ENCODE measurements around the gene SPNS3.

The SPNS3 gene, protein sequence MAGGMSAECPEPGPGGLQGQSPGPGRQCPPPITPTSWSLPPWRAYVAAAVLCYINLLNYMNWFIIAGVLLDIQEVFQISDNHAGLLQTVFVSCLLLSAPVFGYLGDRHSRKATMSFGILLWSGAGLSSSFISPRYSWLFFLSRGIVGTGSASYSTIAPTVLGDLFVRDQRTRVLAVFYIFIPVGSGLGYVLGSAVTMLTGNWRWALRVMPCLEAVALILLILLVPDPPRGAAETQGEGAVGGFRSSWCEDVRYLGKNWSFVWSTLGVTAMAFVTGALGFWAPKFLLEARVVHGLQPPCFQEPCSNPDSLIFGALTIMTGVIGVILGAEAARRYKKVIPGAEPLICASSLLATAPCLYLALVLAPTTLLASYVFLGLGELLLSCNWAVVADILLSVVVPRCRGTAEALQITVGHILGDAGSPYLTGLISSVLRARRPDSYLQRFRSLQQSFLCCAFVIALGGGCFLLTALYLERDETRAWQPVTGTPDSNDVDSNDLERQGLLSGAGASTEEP

GRCh38 chr17:4433515-4434031, at the start of gene SPNS3:
TSS of gene SPNS3 (plus strand) at chr17:4433940. CDS start at chr17:4433968, 28 bp downstream.
- DNase-seq (ENCODE audit: low read depth in 2 of 2) = peak; percentile 6 to 12

DNA sequence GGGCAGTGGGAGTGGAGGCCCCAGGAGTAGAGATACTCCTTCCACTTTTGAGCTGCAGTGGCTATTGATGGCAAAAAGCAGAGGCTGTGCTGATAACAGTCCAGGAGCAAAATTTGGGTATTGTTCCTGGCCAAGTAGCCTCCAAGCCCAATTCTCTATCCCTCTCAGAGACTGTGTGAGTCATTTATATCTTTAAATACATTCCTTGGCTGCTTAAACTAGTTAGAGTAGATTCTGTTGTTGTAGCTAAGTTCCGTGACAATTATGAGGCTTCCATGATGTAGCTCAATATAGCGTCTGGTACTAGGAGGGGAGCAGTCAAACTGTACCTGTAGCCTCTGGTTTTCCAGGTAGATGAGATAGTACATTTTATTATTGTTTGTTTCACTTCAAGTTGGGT, 47.3 kb upstream of the SPNS3 start:
- no peak for DNase-seq (ENCODE audit: low read depth in 2 of 2)

DNA sequence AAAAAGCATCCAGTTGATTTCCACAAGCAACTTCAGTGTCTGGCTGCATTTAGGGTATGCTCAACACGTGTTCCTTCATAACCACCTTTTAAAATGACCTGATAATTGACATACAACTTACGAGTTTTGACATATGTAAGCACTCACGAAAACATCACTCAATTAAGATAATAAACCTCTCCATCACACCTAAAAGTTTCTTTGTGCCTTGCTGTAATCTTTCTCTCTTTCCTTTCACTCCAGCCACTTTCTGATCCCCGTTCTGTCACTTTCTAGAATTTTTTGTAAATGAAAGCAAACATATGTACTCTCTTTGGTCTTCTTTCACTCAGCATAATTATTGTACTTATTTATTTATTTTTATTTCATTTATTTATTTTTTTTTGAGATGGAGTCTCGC, 46.6 kb upstream of the SPNS3 start:
- no peak for DNase-seq (ENCODE audit: low read depth in 2 of 2)

DNA sequence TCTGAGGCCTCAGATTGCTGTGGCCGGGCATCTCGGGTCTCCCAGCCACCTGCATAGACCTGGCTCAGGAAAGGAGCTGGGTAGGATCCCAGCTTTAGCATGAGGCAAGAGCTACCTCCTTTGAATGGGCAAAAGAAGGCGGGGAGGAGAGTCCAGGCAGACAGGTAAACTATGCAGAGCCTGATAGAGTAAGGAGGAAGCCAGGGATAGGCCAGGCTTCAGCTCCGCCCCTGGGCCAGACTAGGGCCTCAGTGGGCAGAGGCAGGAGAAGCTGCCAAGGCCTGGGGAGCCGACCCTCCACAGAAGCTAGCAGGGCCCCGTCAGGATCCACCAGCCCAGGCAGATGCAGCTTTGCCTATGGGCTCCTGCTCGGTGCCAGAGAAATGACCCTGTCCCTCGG, 44.7 kb upstream of the SPNS3 start:
- no peak for DNase-seq (ENCODE audit: low read depth in 2 of 2)

DNA sequence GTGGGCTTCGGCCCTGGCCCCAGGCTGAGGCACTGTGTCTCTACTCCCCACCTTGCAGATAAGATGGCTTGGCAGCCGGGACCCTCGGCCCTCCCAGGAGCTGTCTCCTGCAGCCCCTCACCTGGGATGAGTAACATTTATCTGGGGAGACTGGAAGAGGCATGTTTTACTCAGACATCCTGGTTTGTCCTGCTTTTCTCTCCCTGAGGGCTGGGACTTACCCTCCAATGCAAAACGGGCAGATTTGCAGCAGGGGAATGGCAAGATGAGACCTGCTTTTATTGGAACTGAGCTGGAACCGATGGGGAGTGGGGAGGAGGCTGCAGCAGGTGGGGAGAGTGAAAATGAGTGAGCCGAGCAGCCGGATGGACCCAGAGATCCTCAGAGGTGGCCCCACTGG, 39.9 kb upstream of the SPNS3 start:
- no peak for DNase-seq (ENCODE audit: low read depth in 2 of 2)

GRCh38 chr17:4394208-4395110, 39.3 kb upstream of the SPNS3 start:
- DNase-seq (ENCODE audit: low read depth in 2 of 2) = no peak

- DNase-seq (ENCODE audit: low read depth in 2 of 2) = no peak
Measured at GRCh38 chr17:4395111-4395478, 38.6 kb upstream of the SPNS3 start.

DNA sequence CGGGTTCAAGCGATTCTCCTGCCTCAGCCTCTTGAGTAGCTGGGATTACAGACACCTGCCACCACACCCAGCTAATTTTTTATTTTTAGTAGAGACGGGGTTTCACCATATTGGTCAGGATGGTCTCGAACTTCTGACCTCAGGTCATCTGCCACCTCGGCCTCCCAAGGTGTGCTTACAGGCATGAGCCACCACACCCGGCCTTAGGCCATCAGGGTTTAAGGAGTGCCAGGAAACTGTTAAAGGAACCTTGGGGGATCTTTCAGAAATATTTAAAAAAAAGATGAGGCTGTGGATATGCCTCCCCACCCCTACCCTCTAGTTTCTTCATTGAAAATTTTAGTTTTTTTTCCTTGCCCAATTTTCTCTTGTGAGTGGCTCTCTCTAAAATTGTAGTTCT, 35.9 kb upstream of the SPNS3 start:
- DNase-seq (ENCODE audit: low read depth in 2 of 2) = no peak

DNA sequence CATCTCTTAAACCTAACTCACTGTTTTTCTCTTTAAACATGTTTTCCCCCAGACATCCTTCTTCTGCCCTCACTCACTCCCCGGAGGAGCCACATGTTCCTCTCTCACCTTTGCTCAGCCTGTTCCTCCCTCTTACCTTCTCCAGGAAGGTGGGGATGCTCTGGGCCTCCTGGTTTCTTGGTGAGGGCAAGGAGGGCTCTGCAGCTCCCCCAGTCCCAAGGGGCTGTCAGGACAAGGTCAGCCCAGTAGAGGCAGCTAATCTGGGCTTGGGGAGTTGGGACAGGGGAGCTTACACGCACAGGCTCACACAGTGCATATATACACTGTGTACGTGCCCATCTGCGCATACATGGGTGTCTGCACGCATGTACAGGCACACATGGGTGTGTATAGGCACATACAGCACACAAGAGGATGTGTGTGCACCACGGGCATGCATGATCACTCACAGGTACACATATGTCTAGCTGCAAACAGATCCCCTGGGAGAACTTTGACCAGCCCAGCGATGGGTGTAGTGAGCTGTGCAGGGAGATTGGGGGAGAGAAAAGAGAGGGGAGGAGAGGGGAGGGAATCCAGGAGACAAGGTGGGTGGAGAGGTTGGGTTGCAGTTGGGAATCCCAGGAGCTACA, 28.6 kb upstream of the SPNS3 start:
- no peak for DNase-seq (ENCODE audit: low read depth in 2 of 2)

- DNase-seq (ENCODE audit: low read depth in 2 of 2) = no peak
Measured at GRCh38 chr17:4405699-4406098, 28.0 kb upstream of the SPNS3 start.

GRCh38 chr17:4406386-4406785, 27.4 kb upstream of the SPNS3 start:
- no peak for DNase-seq (ENCODE audit: low read depth in 2 of 2)

DNA sequence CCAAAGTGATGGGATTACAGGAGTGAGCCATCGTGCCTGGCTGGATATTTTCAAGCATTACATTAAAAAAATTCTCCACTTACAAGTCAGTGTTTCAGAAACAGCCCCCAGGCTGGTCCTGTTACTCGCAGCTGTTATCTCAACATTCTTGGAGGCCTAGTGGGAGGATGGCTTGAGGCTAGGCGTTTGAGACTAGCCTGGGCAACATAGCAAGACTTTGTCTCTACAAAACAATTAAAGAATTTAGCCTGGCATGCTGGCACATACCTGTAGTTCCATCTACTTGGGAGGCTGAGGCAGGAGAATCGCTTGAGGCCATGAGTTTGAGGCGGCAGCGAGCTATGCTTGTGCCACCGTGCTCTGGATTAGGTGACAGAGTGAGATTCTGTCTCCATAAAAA, 26.5 kb upstream of the SPNS3 start:
- no peak for DNase-seq (ENCODE audit: low read depth in 2 of 2)

- DNase-seq (ENCODE audit: low read depth in 2 of 2) = no peak
Measured at GRCh38 chr17:4407851-4408250, 25.9 kb upstream of the SPNS3 start.

DNA sequence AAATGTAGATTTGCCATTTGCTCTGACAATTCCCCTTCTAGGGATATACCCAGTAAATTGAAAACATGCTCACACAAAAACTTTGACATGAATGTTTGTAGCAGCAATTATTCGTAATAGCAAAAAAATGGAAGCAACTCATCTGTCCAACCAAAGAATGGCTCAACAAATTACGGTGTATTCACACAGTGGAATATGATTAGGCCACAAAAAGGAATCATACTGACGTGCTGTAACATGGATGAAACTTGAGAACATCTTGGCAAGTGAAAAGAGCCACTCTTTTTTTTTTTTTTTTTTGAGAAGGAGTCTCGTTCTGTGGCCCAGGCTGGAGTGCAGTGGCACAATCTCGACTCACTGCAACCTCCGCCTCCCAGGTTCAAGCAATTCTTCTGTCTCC, 24.1 kb upstream of the SPNS3 start:
- no peak for DNase-seq (ENCODE audit: low read depth in 2 of 2)

DNA sequence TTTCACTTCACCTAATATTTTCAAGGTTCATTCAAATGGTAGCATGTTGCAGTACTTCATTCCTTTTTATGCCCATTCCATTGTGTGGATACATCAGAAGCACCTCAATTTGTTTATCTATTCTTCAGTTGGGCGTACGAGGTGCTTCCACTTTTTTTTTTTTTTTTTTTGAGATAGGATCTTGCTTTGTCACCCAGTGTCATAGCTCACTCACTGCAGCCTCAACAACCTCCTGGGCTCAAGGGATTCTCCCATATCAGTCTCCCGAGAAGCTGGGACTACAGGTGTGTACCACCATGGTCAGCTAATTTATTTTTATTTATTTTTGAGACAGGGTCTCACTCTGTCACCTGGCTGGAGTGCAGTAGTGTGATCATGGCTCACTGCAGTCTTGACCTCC, 22.5 kb upstream of the SPNS3 start:
- DNase-seq (ENCODE audit: low read depth in 2 of 2) = no peak

DNA sequence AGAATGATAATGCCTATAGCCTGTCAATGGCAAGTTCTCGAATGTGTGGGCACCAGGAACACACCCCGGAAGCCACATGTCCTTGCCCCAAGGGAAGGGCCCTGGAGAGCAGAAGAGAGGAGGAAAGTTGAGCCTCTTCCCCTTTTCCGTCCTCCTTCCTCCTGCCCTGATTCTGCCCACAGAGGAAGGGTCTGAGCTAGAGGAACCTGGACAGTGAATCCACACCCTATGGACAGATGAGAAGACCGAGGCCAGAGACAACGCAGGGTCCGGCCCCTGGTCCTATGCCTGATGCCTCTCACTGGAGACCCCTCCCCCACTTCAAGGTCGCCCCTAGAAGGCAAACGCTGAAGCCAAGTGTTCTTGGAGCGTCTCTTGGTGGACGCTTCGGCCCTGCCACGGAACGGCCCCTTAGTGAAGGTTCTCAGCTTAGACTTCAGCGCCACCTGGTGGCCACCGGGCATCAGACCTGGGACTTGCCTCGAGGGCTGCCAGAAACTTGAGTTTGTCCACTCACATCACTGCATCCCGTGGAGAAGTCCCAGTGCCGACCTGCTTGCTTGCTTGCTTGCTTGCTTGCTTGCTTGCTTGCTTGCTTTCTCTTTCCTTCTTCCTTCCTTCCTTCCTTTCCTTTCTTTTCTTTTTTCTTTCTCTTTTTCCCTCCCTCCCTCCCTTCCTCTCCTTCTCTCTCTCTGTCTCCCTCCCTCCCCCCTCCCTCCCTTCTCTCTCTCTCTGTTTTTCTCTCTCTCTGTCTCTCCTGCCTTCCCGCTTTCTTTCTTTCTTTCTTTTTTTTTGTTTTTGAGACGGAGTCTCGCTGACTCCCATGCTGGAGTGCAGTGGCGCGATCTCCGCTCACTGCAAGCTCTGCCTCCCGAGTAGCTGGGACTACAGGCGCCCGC, 20.6 kb upstream of the SPNS3 start:
- peak; percentile 76 to 81 for DNase-seq (ENCODE audit: low read depth in 2 of 2)

DNA sequence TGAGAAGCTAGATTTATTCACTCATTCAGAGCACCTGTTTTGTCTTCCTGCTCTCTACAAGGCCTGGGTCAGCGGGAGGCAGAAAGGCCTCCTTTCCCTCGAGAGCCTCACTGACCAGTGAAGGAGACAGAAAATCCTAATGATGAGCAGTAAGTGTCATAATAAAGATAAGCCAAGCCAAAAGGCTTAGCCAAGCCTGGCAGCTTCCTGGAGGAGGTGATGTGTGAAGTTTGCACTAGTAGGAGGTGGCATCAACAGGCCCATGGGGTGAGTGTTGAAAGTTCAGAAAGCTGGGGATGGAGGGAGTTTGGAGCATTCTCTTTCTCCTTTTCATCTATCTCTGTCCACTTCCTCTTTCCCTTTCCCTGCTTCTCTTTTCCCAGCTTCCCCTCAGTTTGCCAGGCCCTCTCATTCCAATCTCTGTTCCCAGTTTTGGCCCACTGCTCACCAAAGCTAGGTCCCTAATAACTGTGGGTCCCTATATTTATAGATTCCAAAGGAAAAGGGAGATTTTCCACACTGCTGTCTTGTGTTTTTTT, 16.5 kb upstream of the SPNS3 start:
- DNase-seq (ENCODE audit: low read depth in 2 of 2) = no peak

GRCh38 chr17:4420692-4421131, 13.0 kb upstream of the SPNS3 start:
- DNase-seq (ENCODE audit: low read depth in 2 of 2) = peak; percentile 28 to 41

DNA sequence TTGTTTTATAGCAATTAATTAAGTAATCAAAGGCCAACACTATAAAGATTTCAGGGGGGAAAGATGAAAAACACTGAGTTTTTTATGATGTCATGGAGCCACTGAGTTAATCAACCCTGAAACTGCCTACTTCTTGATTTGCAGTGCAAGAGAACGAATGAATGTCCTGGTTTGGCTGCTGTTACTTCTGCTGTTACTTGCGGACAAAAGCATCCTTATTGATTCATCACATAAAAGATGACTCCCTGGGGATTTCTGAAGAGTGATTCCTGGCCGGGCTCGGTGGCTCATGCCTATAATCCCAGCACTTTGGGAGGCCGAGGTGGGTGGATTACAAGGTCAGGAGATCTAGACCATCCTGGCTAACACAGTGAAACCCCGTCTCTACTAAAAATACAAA, 10.9 kb upstream of the SPNS3 start:
- no peak for DNase-seq (ENCODE audit: low read depth in 2 of 2)

DNA sequence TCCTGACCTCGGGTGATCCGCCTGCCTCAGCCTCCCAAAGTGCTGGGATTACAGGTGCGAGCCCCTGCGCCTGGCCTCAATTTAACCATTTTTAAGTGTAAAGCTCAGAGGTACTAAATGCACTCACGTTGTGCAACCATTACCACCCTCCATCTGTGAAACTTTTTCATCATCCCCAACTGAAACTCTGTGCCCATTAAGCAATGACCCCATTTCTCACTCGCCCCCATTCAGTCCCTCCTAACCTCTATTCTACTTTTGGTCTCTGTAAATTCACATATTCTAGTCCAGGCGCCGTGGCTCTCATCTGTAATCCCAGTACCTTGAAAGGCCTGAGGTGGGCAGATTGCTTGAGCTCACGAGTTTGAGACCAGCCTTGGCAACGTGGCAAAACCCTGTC, 8.3 kb upstream of the SPNS3 start:
- no peak for DNase-seq (ENCODE audit: low read depth in 2 of 2)
